Activated B cell treated with CpG ODN at 0.5 μM for 24 hours (primary cell): ENCODE data around the gene CTNNA2. TPM values are rescaled to one million over a fixed set of nuclear protein-coding genes. Genes with fewer than 3 reads are reported as not detected.
"Not testable (repeated sequence)": the region's sequence is repeated elsewhere in the genome, so short reads cannot be mapped to it uniquely, and the experiment has no call there.

Experiments
- ATAC-seq: fragments of 200-7000 bp; cut with Tn5 transposase; one replicate; pipeline ENCODE4 v1.10.0; 2021; ENCODE audit warnings: low read depth, mild to moderate bottlenecking, moderate library complexity
- CTCF ChIA-PET: fragments of 350-600 bp; sonication (Branson Sonifier 250); formaldehyde crosslinking; loops from one replicate; lab custom pipeline; 2021; ENCODE audit warnings: antibody characterized with exemption; lab: Charles Lee
- POLR2A ChIA-PET: fragments of 350-600 bp; sonication (Branson Sonifier 250); formaldehyde crosslinking; loops from one replicate; lab custom pipeline; 2021; ENCODE audit warnings: antibody characterized with exemption; lab: Charles Lee
- DNase-seq: peaks from one replicate; pipeline ENCODE4 v3.0.0; 2022
- H3K27ac Mint-ChIP-seq: one replicate; pipeline ENCODE4 v1.8.0; 2020; ENCODE audit warnings: mixed read lengths
- H3K27me3 Mint-ChIP-seq: one replicate; pipeline ENCODE4 v1.8.0; 2021; ENCODE audit warnings: mixed read lengths
- H3K36me3 Mint-ChIP-seq: one replicate; pipeline ENCODE4 v1.8.0; 2021; ENCODE audit warnings: low read depth, mixed read lengths
- H3K4me1 Mint-ChIP-seq: one replicate; pipeline ENCODE4 v1.8.0; 2021; ENCODE audit warnings: mixed read lengths
- H3K4me3 Mint-ChIP-seq: one replicate; pipeline ENCODE4 v1.8.0; 2020; ENCODE audit warnings: mild to moderate bottlenecking, mixed read lengths
- H3K9me3 Mint-ChIP-seq: one replicate; pipeline ENCODE4 v1.8.0; 2020; ENCODE audit warnings: mixed read lengths
- CTCF ChIP-seq: fragments of 200-600 bp; IDR thresholded peaks from one replicate; pipeline ENCODE4 v1.8.0; 2022; ENCODE audit warnings: antibody characterized with exemption, mild to moderate bottlenecking
- intact Hi-C: fragments of 100-400 bp; cut with micrococcal nuclease; formaldehyde crosslinking; loops from one replicate; pipeline ENCODE4 v1.15.1; 2024
- total RNA-seq: library from RNA; stranded (reverse); gene quantifications from 2 replicates; pipeline ENCODE4 v1.2.3, GENCODE V29; 2022

Gene CTNNA2
- total RNA-seq, 1 donor from 2014 or later = not detected

GRCh38 chr2:80028584-80028983 lies 515.7 kb downstream of the CTNNA2 start:
- no peaks in the 10 kb centered on the region for H3K27me3 Mint-ChIP-seq
- DNase-seq (no peak), ATAC-seq (no peak)
- H3K36me3 Mint-ChIP-seq = no peaks in the 10 kb centered on the region
- peaks cover 2% of the 10 kb centered on the region for H3K9me3 Mint-ChIP-seq
- H3K4me3 Mint-ChIP-seq = no peak overlapping the region
- CTCF ChIA-PET = no interaction called here
- H3K27ac Mint-ChIP-seq = no peak overlapping the region
- no peaks in the 10 kb centered on the region for H3K4me1 Mint-ChIP-seq
- intact Hi-C loops = no loop called here
- no peak for TF ChIP-seq CTCF
- POLR2A ChIA-PET = no interaction called here

- DNase-seq = no peak
- intact Hi-C loops = no loop called here
- Mint-ChIP-seq H3K36me3 (no peaks in the 10 kb centered on the region), H3K4me3 (no peak overlapping the region), H3K9me3 (peaks cover 2% of the 10 kb centered on the region), H3K27ac (no peak overlapping the region), H3K27me3 (no peaks in the 10 kb centered on the region), H3K4me1 (no peaks in the 10 kb centered on the region)
- no peak for ATAC-seq
- ChIA-PET CTCF (no interaction called here), POLR2A (no interaction called here)
- TF ChIP-seq CTCF = no peak
Observed at GRCh38 chr2:80030135-80030534, 517.3 kb downstream of the CTNNA2 start.

GRCh38 chr2:80032684-80033083 lies 519.8 kb downstream of the CTNNA2 start:
- H3K36me3 Mint-ChIP-seq, ATAC-seq, POLR2A ChIA-PET, H3K27me3 Mint-ChIP-seq, DNase-seq, CTCF ChIA-PET, H3K27ac Mint-ChIP-seq, H3K9me3 Mint-ChIP-seq, intact Hi-C loops, H3K4me1 Mint-ChIP-seq, H3K4me3 Mint-ChIP-seq: not testable (repeated sequence)

- H3K4me1 Mint-ChIP-seq = no peaks in the 10 kb centered on the region
- no peaks in the 10 kb centered on the region for H3K9me3 Mint-ChIP-seq
- intact Hi-C loops = no loop called here
- DNase-seq (no peak), ATAC-seq (no peak)
- H3K36me3 Mint-ChIP-seq = no peaks in the 10 kb centered on the region
- H3K27ac Mint-ChIP-seq = no peak overlapping the region
- no peak overlapping the region for H3K4me3 Mint-ChIP-seq
- no peaks in the 10 kb centered on the region for H3K27me3 Mint-ChIP-seq
- POLR2A ChIA-PET = no interaction called here
- CTCF ChIA-PET = no interaction called here
- TF ChIP-seq CTCF = no peak
Observed at GRCh38 chr2:80035749-80036285, 523.0 kb downstream of the CTNNA2 start.

- no peak for ATAC-seq
- Mint-ChIP-seq H3K4me1 (no peaks in the 10 kb centered on the region), H3K4me3 (no peak overlapping the region), H3K36me3 (no peaks in the 10 kb centered on the region), H3K9me3 (no peaks in the 10 kb centered on the region), H3K27me3 (no peaks in the 10 kb centered on the region), H3K27ac (no peak overlapping the region)
- no peak for TF ChIP-seq CTCF
- DNase-seq = no peak
- POLR2A ChIA-PET = no interaction called here
- intact Hi-C loops = no loop called here
- CTCF ChIA-PET = no interaction called here
Observed at GRCh38 chr2:80037310-80037709, 524.5 kb downstream of the CTNNA2 start.

- Mint-ChIP-seq H3K9me3 (no peaks in the 10 kb centered on the region), H3K27ac (no peak overlapping the region), H3K4me3 (no peak overlapping the region), H3K36me3 (no peaks in the 10 kb centered on the region), H3K27me3 (no peaks in the 10 kb centered on the region), H3K4me1 (no peaks in the 10 kb centered on the region)
- no peak for ATAC-seq
- POLR2A ChIA-PET = no interaction called here
- intact Hi-C loops = no loop called here
- no peak for TF ChIP-seq CTCF
- no peak for DNase-seq
- CTCF ChIA-PET = no interaction called here
Observed at GRCh38 chr2:80040226-80040625, 527.4 kb downstream of the CTNNA2 start.
